ENCODE results near the gene GABRB1.

- TF ChIP-seq EZH2 (IDR thresholded peaks at IDR 0.05; ENCODE audit: borderline replicate concordance, low read length) (no peak), CTCF (IDR thresholded peaks at IDR 0.05; ENCODE audit: low read length) (no peak)
Observed at GRCh38 chr4:47373709-47374108, 342.3 kb downstream of the GABRB1 start.
